NCI-H1092 (cell line): Measurements from ENCODE around the gene COL5A1.

Experiments used
- DNase-seq: peaks from one replicate; lab custom pipeline; 2025; lab: John Stamatoyannopoulos, UW

COL5A1 gene

DNA sequence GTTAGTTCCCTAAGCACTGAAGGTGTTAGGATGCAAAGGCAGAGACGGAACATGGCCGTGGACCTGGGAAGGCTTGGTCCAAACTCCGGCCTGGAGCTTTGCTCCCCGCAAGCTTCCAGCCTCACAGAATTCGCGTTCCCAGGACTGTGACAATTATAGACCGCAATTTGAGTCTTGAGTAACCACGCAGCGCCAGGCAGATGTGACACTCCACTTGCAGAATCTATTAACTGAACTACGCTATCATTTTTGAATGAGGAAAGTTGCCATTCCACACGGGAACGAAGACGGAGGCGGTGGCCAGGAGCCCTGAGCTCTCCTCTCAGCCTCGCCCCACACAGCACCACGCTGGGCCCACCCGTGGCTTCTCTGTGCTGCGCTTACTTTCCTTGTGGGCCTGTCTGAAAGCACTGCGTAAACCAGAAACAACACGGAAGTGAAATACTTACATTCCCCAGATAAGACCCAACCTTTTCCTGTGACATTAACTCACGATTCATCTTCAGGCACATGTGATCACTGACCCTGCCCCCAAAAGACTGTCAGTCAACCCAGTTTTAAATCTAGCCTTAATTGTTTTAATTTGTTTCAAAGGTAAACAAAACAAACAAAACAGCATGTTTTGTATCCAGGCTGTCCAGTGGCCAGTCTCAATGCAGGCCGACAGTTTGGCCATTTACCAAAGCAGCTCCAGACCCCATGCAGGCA is 16.1 kb upstream of the COL5A1 start:
- no peak for DNase-seq

DNA sequence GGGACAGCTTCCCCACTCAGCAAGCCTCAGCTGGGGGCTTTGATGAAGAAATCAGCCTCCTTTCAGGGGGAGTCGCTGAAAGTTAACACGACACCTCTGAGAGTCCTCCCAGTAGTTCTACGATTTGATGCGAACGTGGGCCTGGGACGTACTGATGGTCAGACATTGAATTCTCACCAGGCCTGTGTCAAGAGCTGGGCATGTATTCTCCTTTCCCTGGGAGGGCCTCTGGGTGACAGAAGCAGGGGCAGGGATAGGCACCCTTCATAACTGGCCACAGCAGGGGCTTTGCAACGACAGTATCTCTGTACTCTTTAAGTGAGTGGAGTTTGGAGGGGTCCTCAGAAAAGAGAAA is 15.6 kb upstream of the COL5A1 start:
- no peak for DNase-seq

DNA sequence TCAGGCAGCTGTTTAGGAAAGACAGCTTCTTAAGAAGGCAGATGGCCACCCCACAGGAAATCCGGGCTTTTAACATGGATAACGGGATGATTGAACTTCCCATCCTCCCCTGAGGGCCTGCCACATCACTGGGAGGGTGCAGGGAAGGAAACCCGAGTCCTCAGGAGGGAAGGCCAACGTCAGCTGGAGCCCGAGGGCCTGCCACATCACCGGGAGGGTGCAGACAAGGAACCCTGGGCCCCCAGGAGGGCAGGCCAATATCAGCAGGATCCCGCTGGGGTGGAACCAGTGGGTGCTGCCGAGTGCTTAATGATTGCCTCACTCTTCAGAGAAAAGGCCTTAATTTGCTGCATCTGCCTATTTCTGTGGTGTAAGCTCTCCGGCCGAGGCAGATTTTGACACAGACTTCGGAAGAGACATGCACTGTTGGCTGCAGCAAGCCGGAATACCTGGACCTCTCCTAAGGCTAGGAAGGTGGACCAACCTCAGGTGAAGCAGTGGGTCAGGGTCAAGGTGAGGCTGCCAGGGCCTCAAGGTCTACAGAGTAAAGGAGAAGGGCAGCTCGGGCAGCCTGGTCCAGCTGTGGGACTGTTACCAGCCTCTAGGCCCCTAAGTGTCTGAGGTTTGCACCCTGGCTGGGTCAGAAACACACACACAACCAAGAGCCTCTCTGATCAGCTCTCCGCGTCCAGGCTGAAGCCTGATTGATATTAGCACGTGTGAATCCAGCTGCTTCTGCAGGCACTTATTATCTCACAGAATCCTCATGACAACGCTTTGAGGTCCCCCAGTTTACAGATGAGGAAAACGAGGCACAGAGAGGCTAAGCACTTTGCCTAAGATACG is 14.8 kb upstream of the COL5A1 start:
- no peak for DNase-seq

DNA sequence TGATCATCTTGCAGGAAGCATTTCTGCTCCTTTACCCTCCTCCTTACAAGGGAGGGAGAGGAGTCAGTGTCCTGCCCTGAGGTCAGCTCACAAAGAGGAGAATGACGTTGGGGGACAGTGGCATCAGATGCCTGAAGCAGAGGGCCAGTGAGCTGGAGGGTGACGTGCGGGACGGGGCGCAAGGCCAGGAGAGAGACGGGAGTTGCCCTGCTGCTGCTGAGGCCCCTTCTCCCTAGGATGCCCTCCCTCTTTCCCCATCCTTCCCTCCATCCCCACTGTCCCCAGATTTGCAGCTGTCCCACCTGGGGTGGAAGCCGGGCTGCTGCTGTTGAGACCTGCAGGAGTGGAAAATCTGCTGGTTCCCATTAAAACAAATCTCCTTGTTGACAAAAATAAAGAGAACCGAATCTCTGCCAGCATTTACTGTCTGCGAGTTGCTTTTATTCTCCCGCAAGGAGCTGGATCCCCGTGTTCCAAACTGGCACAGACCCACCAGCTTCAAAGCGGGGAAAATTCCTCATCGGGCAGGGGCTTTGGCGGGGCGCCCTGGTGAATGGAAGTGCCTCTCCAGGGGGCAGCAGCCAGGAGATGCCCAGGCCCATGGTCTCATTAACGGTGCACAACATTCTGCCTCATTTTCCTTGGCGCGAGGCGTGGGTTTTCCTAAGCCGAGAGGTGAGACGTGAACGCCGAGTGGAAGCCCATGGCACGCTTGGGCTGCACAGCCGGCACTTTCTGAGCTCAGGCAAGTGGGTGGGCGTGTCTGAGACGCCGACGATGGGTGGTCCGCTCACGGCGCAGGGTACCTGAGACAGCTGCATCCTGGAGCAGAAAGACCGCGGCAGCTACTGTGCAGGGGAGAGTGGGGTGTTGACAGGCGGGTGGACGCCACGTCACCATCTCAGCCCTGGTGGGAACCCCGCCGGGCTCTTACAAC is 13.9 kb upstream of the COL5A1 start:
- DNase-seq = no peak

DNA sequence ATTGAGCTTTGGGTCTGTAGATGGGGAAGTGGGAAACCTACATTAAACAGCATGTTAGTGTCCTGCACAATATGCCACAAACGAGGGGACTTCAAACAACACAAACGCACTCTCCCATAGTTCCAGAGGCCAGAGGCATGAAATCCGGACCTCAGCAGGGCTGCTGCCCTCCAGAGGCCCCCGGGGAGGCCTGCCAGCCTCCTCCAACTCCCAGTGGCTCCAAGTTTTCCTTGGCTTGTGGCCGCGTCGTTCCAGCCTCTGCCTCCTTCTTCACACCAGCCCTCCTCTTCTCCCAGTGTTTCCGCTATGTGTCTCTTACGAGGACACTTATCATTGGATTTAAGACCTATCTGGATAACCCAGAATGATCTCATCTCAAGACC is 13.3 kb upstream of the COL5A1 start:
- DNase-seq = no peak

DNA sequence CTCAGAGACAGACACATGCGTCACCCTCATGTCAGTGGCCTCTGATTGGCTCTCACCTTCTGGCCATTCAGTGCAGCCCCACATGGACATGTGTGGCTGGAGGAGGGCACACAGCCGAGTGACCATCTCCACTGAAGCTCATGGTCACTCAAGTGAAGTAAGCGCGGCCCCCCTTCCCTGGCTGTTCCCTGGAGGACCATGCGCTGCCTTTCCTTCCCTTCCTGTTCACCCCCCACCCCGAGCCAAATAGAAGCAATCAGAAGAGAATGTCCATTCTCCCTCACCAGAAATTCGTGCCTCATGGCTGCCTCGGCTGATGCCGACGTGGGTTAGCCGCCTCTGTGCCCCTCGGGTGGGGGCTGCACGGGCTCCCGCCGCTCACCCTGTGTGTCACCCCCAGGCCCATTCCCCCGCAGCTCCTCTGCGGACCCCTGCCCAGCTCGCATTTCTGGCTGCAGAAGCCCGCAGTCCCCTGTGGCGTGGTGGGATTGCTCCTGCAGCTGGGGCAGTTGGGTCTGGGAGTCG is 12.5 kb upstream of the COL5A1 start:
- DNase-seq = no peak

DNA sequence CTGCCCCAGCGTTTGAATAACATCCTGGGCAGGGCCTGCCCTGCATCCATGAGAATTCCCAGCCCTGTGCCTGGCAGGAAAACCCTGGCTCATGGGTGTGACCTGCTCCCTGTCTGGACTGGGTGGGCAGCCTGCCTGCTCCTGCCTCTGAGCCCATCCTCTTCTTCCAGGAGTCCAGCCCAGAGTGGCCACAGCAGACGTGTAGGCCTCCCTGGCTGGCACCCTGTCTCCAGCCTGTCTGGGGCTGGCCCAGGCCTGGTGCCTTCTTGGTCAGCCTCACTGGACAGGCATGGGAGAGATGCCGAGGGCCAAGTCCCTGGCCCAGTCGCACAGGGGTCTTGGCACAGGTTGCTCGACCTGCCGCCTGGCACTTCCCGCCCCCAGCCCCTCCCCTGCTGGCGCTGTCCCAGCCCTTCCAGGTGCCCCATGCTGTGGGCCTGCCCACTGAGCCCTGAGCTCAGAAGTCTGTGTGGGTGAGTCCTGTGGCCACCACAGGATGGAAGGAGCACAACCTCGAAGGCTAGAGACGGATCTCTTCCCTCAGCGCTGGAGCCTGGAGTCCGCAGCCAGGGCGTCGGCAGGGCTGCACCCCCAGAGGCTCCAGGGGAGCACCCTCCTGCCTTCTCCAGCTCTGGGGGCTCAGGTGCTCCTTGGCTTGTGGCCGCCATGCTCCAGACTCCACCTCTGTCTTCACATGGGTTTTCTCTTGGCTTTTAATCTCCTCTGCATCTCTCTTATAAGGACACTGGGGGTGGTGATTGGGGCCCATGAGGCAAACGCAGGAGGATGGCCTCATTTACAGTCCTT is 11.8 kb upstream of the COL5A1 start:
- no peak for DNase-seq

DNA sequence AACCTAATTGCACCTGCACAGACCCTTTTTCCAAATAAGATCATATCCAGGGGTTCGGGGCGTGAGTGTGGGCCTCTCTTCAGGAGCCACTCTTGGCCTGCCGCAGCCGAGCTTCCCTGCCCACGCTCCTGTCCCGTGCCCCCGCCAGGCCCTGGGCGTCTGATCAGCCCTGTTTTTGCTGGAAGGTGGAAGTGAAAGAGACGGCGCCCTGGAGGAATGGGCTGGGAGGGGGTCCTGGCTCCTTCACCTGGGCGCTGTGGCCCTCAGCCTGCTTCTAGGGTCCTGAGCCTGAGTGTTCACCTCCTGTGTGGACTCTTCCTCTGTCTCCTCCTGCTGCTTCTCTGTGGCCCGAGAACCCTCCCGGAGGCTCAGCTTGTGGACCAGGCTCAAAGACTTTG is 11.2 kb upstream of the COL5A1 start:
- no peak for DNase-seq

DNA sequence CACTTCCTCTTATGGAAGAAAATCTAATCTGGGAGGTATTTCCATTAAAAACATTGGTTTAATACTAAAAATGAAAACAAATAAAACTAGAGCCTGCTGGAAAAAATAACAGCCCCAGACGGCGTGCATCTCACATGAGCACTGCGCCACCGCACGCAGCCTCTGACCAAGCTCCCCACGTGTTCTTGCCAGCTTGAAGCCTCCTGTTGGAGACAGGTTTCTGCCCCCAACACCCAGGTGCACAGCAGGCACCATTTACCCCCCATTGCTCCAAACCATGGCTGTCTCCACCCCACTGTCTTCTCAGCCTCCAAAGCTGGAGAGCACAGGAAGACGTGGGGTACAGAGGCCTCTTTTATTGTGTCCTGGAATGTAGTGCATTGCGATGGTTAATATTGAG is 10.7 kb upstream of the COL5A1 start:
- no peak for DNase-seq

DNA sequence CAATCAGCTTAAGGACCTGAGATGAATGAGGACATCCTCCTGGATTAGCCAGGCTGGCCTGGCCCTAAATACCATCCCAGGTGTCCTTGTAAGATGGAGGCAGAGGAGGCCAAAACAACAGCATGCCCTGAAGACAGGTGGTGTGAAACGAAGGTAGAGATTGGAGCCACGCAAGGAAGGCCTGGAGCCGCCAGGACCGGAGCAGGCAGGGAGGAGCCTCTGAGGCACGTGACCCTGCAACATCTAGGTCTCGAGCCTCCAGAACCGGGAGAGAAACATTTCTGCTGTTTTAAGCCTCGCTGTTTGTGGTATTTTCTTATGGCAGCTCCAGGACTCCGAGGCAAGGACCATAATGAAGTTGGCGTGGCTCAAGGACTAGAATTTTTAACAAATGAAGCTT is 9.7 kb upstream of the COL5A1 start:
- DNase-seq = no peak

DNA sequence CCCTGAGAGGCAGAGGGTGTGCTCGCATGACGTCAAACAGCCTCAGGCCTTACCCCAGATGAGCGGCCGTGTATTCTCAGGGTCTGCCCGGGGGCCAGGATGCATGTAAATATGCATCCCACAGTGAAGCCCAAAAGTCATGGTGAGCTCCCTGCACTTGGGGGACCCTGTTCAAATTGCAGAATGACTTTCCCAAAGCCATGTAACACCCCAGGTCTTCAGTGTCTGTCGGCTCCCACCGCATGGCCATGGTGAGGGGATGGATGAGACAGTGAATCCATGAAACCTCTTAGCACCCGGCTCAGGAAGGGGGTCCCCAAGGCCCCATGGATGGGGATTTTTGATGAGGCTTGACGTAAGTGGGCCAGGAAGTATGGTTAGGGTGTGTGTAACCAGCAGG is 9.3 kb upstream of the COL5A1 start:
- no peak for DNase-seq

DNA sequence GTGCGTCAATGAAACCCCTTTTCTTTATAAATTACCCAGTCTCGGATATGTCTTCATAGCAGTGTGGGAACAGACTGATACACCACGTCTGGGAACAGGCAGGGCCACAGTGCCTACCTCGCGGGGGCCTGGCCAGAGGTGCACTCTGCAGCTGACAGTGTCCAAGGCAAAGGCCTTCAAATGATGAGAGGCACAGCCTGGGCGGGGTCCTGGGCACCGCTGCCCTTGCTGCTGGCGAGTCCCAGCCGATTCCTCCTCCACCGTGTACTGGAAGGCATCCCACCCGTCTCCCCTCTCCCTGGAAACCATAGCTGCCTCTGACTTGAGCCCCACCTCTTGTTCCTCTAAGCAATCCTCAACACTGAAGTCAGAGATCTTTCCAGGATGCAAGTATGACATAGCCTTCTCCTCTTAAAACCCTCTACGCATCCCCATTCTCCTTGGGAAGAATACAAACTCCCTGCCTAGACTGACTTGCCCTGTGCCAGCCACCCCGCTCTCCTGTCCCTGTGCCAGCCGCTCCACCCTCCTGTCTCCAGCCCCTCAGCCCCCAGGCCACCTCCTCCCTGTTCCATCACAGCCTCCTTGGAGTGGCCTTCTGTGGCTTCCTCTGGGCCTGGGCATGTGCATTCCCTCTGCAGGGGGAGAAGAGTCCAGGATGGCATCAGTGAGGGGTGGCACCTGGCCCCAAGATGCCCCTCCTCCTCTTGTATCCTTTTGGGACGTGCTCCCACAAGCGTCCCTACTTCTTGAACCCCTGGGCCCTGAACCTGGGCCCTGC is 8.1 kb upstream of the COL5A1 start:
- DNase-seq = no peak

DNA sequence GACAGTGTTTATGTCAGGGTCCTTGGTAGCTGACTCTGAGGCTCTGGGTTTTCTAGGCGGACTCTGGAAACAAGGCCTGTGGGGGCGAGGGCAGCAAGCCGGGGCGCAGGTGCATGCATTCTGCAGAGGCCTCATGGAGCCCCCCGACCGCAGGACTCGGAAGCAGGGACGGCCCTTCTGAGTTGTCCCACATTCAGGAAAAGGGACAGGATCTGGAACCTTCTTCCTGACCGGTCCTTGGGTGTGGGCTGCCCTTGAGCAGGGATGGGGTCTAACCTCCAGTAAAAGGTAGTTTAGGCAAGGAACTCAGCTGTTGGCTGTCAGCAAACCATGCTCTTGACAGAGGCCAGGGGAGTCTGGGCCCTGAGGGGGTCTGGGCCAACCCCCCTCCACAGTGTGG is 7.4 kb upstream of the COL5A1 start:
- no peak for DNase-seq

DNA sequence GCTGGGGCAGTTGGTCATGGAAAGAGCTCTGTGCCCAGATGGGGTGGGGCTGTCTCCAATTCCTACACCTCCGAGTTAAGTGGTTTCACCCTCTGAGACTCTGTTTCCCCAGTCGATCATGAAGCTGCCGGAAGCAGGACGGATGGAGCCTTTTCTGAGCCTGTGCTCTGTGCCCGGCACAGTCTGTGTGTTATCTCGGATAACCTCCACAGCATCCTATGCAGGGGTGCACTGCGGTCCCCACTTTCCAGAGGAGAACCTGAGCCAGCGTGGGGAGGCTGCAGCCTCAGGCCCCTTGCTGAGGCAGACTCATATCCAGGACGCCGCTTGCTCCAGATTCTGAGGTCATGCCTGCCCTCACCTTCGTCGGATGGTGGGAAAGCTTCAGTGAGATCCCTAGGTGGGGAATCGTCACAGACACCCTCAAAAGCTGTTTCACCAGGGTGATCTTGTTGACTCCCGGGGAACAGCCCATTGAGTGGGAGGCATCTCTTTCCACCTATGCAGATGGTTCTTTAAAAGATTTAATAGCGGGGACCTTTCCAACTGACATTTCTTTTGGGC is 6.9 kb upstream of the COL5A1 start:
- no peak for DNase-seq

DNA sequence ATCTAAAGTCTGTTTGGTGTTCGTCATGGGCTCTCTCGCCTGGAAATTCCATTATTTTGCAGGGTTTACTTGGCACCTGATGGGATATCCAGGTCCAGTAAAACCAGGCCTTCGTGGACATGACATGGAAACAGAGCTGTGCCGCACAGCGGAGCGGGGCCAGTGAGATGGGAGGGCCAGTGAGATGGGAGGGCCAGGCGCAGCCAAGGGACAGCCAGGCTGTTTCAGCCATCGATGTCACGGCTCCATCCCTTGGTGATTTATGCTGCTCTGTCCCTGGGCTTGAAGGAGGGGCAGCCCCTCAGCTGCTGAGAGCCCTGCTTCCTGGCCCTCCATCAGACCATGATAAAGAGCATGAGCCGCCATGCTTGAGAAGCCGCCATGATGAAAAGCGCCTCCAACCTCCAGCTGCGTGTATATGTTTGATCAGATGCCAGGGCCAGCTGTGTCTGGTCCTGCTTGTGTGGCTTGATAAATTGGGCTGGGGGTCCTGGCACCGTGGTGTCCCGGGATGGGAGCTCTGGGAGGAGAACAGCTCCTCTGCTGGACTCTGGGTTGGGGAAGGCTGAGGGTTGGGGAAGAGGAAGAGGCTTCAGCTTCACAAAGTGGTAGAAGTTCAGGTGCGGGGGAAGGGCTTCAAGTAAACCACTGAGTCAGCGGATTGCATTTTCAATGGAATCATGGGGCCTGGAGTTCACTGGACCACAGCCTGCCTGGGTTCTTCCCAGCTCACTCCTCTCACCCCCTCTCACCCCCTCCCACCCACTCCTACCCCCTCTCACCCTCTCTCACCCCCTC is 6.1 kb upstream of the COL5A1 start:
- DNase-seq = no peak

DNA sequence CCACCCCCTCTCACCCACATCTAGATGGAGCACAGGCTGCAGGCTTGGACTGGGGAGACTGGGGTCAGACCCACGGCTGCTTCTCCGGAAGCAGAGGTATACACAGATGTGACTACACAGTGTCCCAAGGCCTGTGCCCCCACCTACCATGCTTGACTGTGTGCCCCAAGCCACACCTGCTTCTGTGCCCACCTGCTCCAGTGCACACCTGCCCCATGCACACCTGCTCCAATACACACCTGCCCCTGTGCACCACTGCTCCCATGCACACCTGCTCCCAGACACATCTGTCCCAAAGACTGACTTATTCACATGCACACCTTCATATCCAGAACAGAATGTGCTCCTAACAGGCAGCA is 5.5 kb upstream of the COL5A1 start:
- DNase-seq = no peak

DNA sequence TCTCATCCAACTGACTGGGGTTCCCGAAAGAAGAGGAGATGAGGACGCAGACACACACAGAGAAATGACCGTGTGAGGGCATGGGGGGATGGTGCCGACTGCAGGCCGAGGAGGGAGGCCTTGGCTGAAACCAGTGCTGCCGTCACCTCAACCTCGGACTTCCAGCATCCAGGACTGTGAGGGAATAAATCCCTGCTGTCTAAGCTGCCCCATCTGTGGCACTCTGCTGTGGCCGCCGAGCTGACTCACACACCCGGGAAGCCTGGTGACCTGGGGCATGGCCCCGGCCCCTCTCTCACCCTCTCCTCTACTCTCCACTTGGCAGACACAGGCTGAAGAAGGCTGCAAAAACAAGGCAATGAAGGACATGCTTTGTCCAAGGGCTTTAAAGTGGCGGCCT is 4.4 kb upstream of the COL5A1 start:
- DNase-seq = no peak

DNA sequence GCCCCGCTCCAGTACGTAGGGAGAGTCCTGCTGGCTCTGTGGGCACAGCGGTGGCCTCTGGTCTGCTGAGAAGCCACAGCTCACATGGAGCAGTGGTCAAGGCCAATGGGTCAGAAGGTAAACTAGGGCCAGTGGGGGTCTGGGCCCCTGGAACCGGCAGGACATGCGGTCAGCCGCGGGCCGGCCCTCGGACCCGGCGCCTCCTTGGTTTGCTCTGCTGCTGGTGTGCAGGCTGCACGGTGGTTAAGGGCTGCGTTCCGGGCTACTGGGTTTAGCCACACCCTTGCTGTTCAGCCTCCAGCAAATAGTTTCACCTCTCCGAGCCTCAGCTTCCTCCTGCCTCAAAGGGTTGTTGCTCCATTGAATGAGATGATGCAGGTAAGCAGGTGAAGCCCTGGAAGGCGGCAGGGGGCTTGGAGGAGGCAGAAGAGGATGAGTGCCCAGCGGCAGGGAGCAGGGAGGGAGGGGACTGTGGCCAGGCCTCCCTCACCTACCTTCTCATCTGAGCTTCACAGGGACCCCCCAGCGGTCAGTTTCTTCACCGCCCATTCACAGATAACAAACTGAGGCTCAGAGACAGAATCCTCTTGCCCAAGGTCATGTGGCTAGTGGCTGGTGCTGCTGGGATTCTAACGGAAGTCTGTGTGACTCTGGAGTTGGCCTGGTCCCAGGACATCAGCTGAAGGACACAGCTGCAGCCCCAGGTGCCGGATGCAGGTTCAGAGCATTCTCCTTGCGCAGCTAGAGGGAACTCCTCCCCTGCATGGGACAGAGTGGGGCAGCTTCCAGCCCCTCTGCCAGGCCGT is 3.7 kb upstream of the COL5A1 start:
- no peak for DNase-seq
